Smooth muscle cell (in vitro differentiated cells): Measurements from ENCODE around the gene RAB20. TPM values are rescaled to one million over a fixed set of nuclear protein-coding genes. Genes with fewer than 3 reads are reported as not detected.
A peak's percentile ranks its signal among the peaks of the same experiment; 100 is the strongest.

Source experiments
- DNase-seq: peaks from one replicate; lab custom pipeline; 2025; ENCODE audit not compliant: unreplicated experiment; lab: John Stamatoyannopoulos, UW
- H2AFZ ChIP-seq: fragments of 200-600 bp; sonication (generic); 2 replicates; pipeline ENCODE4 v1.6.0; 2016; ENCODE audit warnings: antibody characterized with exemption, low read depth, mild to moderate bottlenecking
- H3F3A ChIP-seq: fragments of 200-600 bp; sonication (generic); 2 replicates; pipeline ENCODE4 v1.6.0; 2017; ENCODE audit warnings: antibody characterized with exemption, low read depth
- H3K27ac ChIP-seq: fragments of 200-600 bp; sonication (generic); 2 replicates; pipeline ENCODE4 v1.5.1; 2016; ENCODE audit warnings: low read depth, mild to moderate bottlenecking
- H3K27me3 ChIP-seq: fragments of 200-600 bp; sonication (generic); 2 replicates; pipeline ENCODE4 v1.6.1; 2016; ENCODE audit warnings: low read depth, mild to moderate bottlenecking
- H3K36me3 ChIP-seq: fragments of 200-600 bp; sonication (generic); 2 replicates; pipeline ENCODE4 v1.5.1; 2016; ENCODE audit warnings: low read depth
- H3K4me1 ChIP-seq: fragments of 200-600 bp; sonication (generic); 2 replicates; pipeline ENCODE4 v1.5.1; 2016; ENCODE audit warnings: low read depth
- H3K4me2 ChIP-seq: fragments of 200-600 bp; sonication (generic); 2 replicates; pipeline ENCODE4 v1.6.0; 2016; ENCODE audit warnings: mild to moderate bottlenecking
- H3K4me3 ChIP-seq: fragments of 200-600 bp; sonication (generic); 2 replicates; pipeline ENCODE4 v1.5.1; 2016; ENCODE audit warnings: mild to moderate bottlenecking
- H3K79me2 ChIP-seq: fragments of 200-600 bp; sonication (generic); 2 replicates; pipeline ENCODE4 v1.6.0; 2016; ENCODE audit warnings: low read depth, mild to moderate bottlenecking
- H3K9ac ChIP-seq: fragments of 200-600 bp; sonication (generic); 2 replicates; pipeline ENCODE4 v1.6.0; 2016; ENCODE audit warnings: low read depth
- H3K9me3 ChIP-seq: fragments of 200-600 bp; sonication (generic); replicated peaks from 2 replicates; pipeline ENCODE4 v1.5.1; 2016; ENCODE audit warnings: low read depth
- H4K20me1 ChIP-seq: fragments of 200-600 bp; sonication (generic); 2 replicates; pipeline ENCODE4 v1.6.0; 2016; ENCODE audit warnings: low read depth
- CTCF ChIP-seq: fragments of 200-600 bp; sonication (generic); IDR thresholded peaks from 2 replicates; pipeline ENCODE4 v1.5.1; 2017; ENCODE audit warnings: borderline replicate concordance, mild to moderate bottlenecking, antibody characterized with exemption; ENCODE audit not compliant: insufficient read depth, poor library complexity, severe bottlenecking
- WGBS: methylation state at CpG from one replicate; pipeline ENCODE4 v1.1.7; 2016; ENCODE audit warnings: low lambda C conversion rate; 5-methylcytosine and 5-hydroxymethylcytosine counted together
- polyA plus RNA-seq: library from polyadenylated mRNA; unstranded; fragments of >200 nt; fragmentation: Nextera tagmentation; extraction: Ambion mirVana; gene quantifications from 2 replicates; pipeline ENCODE4 v1.2.1, GENCODE V29; 2016
- total RNA-seq: library from RNA; depleted of rRNA; stranded (reverse); fragments of >200 nt; gene quantifications from 2 replicates; pipeline ENCODE4 v1.2.3, GENCODE V29; 2014

The RAB20 gene
- total and polyA plus RNA-seq, 2 experiments from 2014 or later, result 12.9 to 18.0 TPM

GRCh38 chr13:110564472-110564985 lies 3.0 kb upstream of the RAB20 start:
- Histone ChIP-seq H4K20me1 (peaks cover 9% of the 10 kb centered on the region), H3K9me3 (no peaks in the 10 kb centered on the region), H3K27me3 (no peaks in the 10 kb centered on the region), H3K79me2 (peaks cover 19% of the 10 kb centered on the region), H3F3A (peaks cover 13% of the 10 kb centered on the region), H3K4me3 (no peak overlapping the region), H3K9ac (no peak overlapping the region), H3K36me3 (no peaks in the 10 kb centered on the region), H3K4me1 (peaks cover 12% of the 10 kb centered on the region), H3K4me2 (no peak overlapping the region), H2AFZ (no peak overlapping the region), H3K27ac (no peak overlapping the region)
- no peak for TF ChIP-seq CTCF
- DNase-seq, result no peak
- 95% methylated on average over 3 of the region's 3 CpGs for WGBS

GRCh38 chr13:110563463-110563774 lies 1.9 kb upstream of the RAB20 start:
- Histone ChIP-seq H4K20me1 (peaks cover 11% of the 10 kb centered on the region), H3K4me2 (peak overlapping the region; percentile 92), H3K4me3 (no peak overlapping the region), H3F3A (peaks cover 13% of the 10 kb centered on the region), H3K9ac (no peak overlapping the region), H3K9me3 (no peaks in the 10 kb centered on the region), H3K27ac (no peak overlapping the region), H3K79me2 (peaks cover 27% of the 10 kb centered on the region), H3K36me3 (no peaks in the 10 kb centered on the region), H2AFZ (no peak overlapping the region), H3K4me1 (peaks cover 12% of the 10 kb centered on the region), H3K27me3 (no peaks in the 10 kb centered on the region)
- no peak for DNase-seq
- TF ChIP-seq CTCF, result no peak
- WGBS, result 67% methylated on average over 9 of the region's 9 CpGs

- Histone ChIP-seq H3K9me3 (no peaks in the 10 kb centered on the region), H3K4me3 (peak overlapping the region; percentile 82), H3K4me1 (peaks cover 12% of the 10 kb centered on the region), H3K4me2 (peak overlapping the region; percentile 92), H3K27ac (no peak overlapping the region), H3K79me2 (peaks cover 31% of the 10 kb centered on the region), H3K9ac (no peak overlapping the region), H2AFZ (no peak overlapping the region), H3K36me3 (no peaks in the 10 kb centered on the region), H3K27me3 (no peaks in the 10 kb centered on the region), H4K20me1 (peaks cover 11% of the 10 kb centered on the region), H3F3A (peaks cover 13% of the 10 kb centered on the region)
- TF ChIP-seq CTCF, result no peak
- 67% methylated on average over 17 of the region's 17 CpGs for WGBS
- no peak for DNase-seq
These were observed 1.4 kb upstream of the RAB20 start for GRCh38 chr13:110562696-110563462.
